GM19455 (cell line): Measurements from ENCODE around the gene CD1C.
"Not testable (repeated sequence)": the region's sequence is repeated elsewhere in the genome, so short reads cannot be mapped to it uniquely, and the experiment has no call there.

Experiments
- ATAC-seq: cut with Tn5 transposase; IDR thresholded peaks from one replicate; pipeline ENCODE4 v1.9.1; 2021; ENCODE audit not compliant: unreplicated experiment

CD1C gene

GRCh38 chr1:158327481-158327880, 37.8 kb downstream of the CD1C start:
- no peak for ATAC-seq

GRCh38 chr1:158328426-158328825, 38.7 kb downstream of the CD1C start:
- ATAC-seq: no peak

GRCh38 chr1:158329300-158329699, 39.6 kb downstream of the CD1C start:
- ATAC-seq: no peak

- no peak for ATAC-seq
These were observed 40.0 kb downstream of the CD1C start for GRCh38 chr1:158329733-158330132.

GRCh38 chr1:158330391-158331105, 40.8 kb downstream of the CD1C start:
- ATAC-seq: no peak

GRCh38 chr1:158331106-158331425, 41.3 kb downstream of the CD1C start:
- no peak for ATAC-seq

- no peak for ATAC-seq
These were observed 41.9 kb downstream of the CD1C start, which contains the start of gene CD1B for GRCh38 chr1:158331481-158332150. CD1B (minus strand) TSS chr1:158331531; CDS start chr1:158331423, 108 bp downstream.

DNA sequence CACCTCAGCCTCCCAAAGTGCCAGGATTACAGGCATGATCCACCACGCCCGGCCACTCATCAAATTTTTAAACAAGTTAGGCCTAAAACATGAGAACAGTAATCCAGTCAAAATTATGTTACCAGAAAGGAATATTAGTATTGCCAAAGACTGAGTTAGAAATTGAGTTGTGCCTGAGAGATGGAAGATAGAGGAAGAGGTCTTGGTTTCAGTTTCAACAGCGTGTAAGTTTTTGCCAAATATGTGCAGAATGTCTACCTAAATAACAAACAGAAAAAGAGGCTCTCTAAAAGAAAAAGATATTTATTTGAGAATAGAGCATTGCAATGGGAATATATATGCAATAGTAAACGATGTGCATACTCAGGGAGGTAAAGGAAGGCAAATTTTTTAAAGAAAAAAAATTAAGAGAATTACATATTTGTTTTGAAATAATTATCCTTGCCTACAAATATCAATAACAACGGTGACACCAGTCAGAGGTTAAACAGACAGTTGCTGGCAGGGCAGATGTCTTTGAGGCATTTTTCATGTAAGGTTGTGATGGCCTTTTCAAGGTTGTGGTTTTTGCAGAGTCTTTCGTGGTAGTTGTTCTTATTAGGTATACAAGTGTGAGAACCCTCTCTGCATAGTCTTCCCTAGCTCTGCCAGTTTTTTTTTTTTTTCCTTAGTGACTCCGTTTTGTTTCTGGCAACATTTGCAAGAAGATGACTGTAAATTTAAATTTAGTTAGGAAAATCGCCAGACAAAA, 43.9 kb downstream of the CD1C start:
- no peak for ATAC-seq

DNA sequence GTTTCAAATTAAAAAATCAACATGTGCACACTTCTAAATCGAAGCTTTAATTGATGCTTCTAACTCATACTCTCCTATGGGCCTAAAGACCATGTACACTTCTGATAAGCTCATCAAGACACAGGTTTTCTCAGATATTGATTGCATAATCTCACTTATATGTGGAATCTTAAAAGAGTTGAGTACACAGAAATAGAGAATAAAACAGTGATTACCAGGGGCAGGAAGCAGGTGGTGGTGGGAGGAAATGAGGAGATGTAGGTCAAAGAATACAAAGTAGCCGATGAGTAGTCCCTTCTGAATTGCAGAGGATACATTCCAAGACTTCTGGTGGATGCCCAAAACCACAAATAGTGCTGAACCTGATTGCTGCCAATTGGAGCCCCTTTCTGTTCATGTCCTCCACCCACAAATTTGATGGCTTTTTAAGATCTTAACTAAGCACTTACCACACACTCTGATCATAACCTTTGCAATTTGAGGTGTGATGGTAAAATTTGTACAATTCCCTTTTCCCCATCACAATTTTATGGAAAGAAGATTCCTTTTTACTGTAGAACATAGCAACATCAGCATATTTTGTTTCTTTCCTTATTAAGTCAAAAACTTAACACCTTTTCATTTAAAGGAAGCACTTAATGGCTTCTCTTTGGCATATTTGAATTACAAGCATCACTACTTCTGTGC, 44.9 kb downstream of the CD1C start:
- ATAC-seq: no peak

- no peak for ATAC-seq
These were observed 45.5 kb downstream of the CD1C start for GRCh38 chr1:158335213-158335532.

- not testable (repeated sequence) for ATAC-seq
These were observed 46.7 kb downstream of the CD1C start for GRCh38 chr1:158336413-158336812.
